HL-60 (cell line): ENCODE measurements around the gene TULP1.

Experiments used
- GABPA ChIP-seq: IDR thresholded peaks from 2 replicates; pipeline ENCODE4 v1.6.1; 2012; ENCODE audit warnings: low read depth
- POLR2AphosphoS5 ChIP-seq: IDR thresholded peaks from 2 replicates; pipeline ENCODE4 v1.6.1; 2012; ENCODE audit warnings: low read depth
- SPI1 ChIP-seq: IDR thresholded peaks from 2 replicates; pipeline ENCODE4 v1.6.1; 2012; ENCODE audit warnings: low read depth, mild to moderate bottlenecking, borderline replicate concordance
- TF ChIP-seq, protein P1 (sequence below): IDR thresholded peaks from one replicate; pipeline ENCODE4 v1.5.1; 2011; ENCODE audit warnings: low read length, control low read depth, inconsistent platforms; ENCODE audit not compliant: insufficient read depth

DNA sequence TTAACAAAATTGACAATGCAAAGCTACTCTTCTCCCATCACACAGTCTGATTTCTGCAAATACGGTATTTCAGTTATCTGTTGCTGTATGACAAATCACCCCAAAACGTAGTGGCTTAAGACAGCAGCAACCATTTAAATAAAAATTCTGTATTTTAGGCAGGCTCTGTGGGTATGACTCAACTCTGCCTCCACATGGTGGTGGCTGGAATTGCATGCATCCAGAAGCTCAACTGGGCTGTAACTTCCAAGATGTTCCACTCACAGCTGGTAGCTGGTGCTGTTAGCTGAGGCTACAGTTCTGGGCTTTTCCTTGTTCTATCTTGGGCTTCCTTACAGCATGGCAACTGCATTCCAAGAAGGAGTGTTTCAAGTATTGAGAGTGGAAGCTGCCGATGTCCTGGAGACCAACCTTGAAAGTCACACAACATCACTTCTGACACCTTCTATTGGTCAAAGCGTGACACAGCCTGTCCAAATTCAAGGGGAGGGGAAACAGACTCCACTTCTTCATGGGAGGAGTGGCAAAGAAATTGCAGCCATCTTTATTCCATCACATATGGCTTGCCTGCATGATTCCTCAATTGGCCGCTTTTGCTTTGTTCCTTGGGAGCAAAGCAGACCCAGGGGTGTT lies 39.7 kb upstream of the TULP1 start:
- no peak for TF ChIP-seq SPI1
- TF ChIP-seq POLR2AphosphoS5, result no peak
- TF ChIP-seq, protein P1, sequence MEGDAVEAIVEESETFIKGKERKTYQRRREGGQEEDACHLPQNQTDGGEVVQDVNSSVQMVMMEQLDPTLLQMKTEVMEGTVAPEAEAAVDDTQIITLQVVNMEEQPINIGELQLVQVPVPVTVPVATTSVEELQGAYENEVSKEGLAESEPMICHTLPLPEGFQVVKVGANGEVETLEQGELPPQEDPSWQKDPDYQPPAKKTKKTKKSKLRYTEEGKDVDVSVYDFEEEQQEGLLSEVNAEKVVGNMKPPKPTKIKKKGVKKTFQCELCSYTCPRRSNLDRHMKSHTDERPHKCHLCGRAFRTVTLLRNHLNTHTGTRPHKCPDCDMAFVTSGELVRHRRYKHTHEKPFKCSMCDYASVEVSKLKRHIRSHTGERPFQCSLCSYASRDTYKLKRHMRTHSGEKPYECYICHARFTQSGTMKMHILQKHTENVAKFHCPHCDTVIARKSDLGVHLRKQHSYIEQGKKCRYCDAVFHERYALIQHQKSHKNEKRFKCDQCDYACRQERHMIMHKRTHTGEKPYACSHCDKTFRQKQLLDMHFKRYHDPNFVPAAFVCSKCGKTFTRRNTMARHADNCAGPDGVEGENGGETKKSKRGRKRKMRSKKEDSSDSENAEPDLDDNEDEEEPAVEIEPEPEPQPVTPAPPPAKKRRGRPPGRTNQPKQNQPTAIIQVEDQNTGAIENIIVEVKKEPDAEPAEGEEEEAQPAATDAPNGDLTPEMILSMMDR, result peak; percentile 98
- no peak for TF ChIP-seq GABPA
